ENCODE results near the gene ST3GAL3.

DNA sequence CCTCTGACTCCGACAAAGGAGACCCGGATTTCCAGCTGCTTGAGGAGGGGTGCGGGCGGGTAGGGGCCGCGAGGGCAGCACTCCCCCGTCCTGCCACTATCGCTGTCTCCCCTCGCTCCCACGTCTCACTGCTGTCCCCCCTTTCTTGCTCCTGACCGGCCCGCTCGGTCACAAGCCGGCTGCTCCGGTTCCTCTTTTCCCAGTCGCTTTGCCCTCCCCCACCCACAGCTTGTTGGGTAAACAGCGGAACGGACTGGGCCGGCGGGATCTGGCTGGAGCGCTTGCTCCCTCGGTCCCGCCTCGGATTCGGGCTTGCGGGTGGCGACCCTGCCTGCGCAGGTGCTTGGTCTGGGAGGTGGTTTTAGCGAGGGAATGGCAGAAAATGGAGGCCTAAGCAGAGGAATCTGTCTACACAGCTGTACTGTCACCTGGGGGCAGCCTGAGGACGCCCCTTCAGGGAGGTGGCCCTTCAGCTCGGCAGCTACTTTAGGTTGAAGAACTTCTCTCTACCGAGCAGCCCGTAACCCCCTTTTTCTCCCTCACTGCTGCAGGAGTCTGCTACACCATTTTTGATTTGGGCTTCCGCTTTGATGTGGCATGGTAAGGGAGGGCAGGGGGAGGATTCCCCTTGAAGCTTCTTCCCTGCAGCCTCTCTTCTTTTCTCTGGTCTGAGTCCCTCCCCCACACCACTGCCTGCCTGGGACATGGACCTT lies 268.1 kb downstream of the ST3GAL3 start:
- TF ChIP-seq, protein P1, sequence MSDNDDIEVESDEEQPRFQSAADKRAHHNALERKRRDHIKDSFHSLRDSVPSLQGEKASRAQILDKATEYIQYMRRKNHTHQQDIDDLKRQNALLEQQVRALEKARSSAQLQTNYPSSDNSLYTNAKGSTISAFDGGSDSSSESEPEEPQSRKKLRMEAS (IDR thresholded peaks at IDR 0.05; ENCODE audit: low read depth, low read length) = no peak
- TF ChIP-seq, protein P2, sequence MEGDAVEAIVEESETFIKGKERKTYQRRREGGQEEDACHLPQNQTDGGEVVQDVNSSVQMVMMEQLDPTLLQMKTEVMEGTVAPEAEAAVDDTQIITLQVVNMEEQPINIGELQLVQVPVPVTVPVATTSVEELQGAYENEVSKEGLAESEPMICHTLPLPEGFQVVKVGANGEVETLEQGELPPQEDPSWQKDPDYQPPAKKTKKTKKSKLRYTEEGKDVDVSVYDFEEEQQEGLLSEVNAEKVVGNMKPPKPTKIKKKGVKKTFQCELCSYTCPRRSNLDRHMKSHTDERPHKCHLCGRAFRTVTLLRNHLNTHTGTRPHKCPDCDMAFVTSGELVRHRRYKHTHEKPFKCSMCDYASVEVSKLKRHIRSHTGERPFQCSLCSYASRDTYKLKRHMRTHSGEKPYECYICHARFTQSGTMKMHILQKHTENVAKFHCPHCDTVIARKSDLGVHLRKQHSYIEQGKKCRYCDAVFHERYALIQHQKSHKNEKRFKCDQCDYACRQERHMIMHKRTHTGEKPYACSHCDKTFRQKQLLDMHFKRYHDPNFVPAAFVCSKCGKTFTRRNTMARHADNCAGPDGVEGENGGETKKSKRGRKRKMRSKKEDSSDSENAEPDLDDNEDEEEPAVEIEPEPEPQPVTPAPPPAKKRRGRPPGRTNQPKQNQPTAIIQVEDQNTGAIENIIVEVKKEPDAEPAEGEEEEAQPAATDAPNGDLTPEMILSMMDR (IDR thresholded peaks at IDR 0.05; ENCODE audit: low read depth, low read length) = no peak
- TF ChIP-seq POLR2A (IDR thresholded peaks at IDR 0.05; ENCODE audit: extremely low read depth, insufficient read length) = no peak

All from NB4 (cell line).